Activated CD4-positive, alpha-beta T cell treated with anti-CD3 and anti-CD28 coated beads, Interleukin-2, amount 50 U/mL, for 16 hours (primary cell): ENCODE data around the gene PDLIM7.
A peak's percentile ranks its signal among the peaks of the same experiment; 100 is the strongest.
"Not testable (repeated sequence)": the region's sequence is repeated elsewhere in the genome, so short reads cannot be mapped to it uniquely, and the experiment has no call there.

Experiments
- DNase-seq: peaks from one replicate; pipeline ENCODE4 v3.0.0-alpha.2; 2020

Gene PDLIM7

DNA sequence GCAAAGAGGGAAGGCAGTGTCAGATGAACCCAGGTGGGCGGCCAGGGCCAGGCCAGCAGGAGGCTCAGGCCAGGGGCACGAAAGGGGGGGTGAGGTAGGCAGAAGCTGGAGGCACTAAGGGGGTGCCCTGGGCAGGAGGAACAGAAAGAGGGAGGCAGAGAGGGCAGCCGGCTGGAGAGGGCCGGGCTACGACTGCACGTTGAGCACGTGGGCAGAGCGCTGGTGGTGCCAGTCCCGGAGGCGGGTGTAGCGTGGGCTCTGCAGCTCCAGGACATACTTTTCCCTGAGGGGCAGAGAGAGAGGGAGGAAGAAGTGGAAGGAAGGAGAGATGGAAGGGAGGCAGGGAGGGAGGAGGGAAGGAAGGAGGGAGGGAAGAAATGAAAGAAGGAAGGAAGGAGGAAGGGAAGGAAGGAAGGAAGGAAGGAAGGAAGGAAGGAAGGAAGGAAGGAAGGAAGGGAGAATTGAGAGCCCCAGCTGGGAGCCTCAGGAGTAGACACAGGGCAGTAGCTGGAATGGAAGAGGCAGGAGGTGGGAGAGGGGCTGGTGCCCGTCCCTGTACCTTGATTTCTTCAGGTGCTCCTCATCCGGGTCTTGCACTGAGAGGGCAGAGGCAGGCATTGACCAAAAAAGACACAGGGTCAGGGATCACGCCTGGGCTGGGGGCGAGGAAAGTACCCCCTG lies 7.0 kb downstream of the PDLIM7 start:
- no peak for DNase-seq

- no peak for DNase-seq
These were observed 8.2 kb downstream of the PDLIM7 start for GRCh38 chr5:177489119-177489716.

DNA sequence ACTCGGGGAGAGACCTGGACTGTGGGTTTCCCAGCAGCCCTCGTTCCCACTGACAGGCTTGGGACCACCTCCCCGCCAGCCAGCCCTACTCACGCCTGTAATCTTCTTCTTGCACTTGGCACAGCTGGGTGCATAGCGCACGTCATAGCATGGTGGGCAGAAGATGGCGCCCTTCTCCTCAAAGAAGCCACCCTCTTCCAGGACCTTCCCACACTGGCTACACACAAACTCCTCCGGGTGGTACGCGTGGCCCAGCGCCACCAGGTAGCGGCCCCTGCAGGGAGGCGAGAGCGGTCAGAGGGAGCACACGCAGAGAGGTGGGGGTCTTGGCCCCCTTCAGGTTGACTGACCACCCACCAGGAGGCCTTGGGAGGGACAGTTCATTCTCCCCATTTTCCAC lies 9.4 kb downstream of the PDLIM7 start:
- DNase-seq = no peak

DNA sequence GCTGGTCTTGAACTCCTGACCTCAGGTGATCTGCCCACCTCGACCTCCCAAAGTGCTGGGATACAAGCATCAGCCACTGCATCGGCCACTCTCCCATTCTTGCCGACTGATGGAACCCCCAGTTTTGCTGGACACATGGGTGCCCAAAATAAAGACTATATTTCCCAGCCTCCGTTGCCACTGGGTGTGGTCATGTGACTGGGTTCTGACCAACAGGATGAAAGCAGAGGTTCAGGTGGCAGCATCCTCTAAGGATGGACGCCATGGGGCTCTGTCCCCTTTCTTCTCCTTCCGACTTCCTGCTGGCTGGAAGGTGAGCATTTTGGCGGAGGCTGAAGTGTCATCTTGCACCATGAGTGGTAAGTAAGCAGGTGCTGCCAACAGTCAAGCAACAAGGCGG lies 10.3 kb downstream of the PDLIM7 start:
- no peak for DNase-seq

GRCh38 chr5:177486256-177486655 lies 11.1 kb downstream of the PDLIM7 start:
- DNase-seq = no peak

DNA sequence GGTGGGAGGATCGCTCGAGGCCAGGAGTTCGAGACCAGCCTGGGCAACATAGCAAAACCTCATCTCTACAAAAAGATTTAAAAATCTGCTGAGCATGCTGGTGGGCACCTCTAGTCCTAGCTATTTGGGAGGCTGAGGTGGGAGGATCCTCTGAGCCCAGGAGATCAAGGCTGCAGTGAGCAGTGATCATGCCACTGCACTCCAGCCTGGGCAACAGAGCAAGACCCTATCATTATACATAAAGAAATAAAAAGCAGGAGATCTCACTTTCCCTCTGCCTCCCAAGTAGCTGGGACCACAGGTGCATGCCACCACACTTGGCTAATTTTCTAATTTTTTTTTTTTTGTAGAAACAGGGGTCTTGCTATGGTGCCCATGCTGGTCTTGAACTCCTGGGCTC lies 11.7 kb downstream of the PDLIM7 start:
- not testable (repeated sequence) for DNase-seq

DNA sequence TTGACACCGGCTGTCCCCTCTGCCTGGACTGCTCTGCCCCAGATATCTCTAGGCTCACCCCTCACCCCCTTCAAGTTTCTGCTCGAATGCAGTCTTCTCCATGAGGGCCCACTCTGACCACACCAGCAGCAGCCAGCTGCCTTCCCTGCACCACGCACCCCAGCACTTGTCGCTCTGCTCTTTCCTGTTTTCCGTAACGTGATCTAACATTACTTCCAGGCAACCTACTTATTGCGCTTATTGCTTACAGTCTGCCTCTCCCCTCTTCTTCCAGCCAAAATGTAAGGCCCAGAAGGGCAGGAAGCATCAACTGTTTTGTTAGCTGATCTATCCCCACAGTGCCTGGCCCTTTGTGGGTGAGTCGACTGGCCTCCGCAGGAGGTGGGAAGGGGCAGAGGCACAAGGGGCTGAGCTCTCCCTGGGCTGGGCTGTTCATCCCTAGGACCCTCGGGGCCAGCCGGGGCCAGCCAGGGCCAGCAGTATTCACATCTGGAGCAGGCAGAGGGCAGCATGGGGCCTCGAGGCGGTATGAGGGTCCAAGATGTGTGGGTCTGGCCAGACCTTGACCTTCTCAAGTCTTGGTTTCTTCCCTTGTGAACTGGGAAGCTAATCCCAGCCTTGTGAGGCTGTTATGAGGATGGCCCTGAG lies 12.4 kb downstream of the PDLIM7 start:
- DNase-seq = no peak

DNA sequence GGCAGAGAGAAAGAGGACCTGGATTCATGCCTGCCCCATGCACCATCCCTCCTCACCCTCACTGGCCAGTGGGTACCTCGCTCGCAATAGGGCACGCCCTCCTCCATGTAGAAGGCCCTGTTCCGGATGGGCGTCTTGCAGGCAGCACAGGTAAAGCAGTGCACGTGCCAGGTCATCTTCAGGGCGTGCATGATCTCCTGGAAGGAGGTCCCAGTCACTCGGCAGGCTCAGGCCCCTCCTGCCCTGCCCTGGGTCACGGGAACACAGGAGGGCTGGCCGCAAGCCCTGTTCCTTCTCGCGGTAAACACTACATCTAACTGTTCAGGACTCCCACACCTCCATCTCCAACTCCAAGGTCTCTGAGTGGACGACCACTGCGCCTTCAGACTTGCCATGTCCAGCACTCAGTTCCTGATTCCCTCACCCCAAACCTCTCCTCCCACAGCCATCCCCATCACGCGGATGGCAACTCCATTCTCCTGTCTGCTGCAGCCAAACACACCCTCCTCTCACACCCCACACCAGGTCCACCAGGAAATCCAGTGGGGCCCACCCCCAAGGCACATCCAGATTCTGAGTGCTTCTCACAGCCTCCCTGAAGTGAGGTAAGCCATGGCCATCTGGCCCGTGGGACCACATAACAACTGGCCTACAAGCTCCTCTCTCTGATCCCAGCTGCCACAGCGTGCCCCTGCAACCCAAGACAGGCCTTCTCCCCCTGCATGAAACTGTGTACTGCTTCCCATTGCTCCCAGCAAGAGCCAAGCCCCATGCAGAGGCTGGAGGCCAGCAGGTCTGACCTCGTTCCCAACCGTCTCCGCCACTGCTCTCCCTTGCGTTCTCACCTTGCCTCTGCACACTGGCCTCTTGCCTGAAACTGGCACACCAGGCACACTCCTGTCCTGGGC lies 13.2 kb downstream of the PDLIM7 start:
- DNase-seq = no peak

- no peak for DNase-seq
These were observed 14.4 kb downstream of the PDLIM7 start for GRCh38 chr5:177483042-177483441.

DNA sequence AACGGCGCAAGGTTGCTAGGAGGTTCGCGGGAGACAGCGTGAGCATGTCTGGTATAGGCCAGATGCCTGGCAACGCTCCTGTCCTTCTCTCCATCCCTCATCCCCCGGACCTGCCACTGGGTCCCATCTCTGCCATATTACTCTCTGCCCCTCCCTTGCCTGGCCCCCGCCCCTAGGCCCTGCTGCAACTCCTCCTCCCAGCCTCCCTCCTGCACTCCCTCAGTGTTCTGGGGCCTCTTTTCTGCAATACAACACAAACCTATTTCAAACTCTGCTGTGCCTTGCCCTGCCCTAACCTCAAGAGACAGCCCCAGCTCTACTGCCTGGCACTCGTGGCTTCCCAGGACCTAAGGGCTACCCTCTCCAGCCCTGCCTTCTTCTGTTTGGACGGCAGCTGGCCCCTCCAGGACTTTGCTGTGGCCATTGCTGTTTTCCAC lies 15.0 kb downstream of the PDLIM7 start:
- DNase-seq = no peak

- no peak for DNase-seq
These were observed 17.6 kb downstream of the PDLIM7 start for GRCh38 chr5:177479774-177480173.

DNA sequence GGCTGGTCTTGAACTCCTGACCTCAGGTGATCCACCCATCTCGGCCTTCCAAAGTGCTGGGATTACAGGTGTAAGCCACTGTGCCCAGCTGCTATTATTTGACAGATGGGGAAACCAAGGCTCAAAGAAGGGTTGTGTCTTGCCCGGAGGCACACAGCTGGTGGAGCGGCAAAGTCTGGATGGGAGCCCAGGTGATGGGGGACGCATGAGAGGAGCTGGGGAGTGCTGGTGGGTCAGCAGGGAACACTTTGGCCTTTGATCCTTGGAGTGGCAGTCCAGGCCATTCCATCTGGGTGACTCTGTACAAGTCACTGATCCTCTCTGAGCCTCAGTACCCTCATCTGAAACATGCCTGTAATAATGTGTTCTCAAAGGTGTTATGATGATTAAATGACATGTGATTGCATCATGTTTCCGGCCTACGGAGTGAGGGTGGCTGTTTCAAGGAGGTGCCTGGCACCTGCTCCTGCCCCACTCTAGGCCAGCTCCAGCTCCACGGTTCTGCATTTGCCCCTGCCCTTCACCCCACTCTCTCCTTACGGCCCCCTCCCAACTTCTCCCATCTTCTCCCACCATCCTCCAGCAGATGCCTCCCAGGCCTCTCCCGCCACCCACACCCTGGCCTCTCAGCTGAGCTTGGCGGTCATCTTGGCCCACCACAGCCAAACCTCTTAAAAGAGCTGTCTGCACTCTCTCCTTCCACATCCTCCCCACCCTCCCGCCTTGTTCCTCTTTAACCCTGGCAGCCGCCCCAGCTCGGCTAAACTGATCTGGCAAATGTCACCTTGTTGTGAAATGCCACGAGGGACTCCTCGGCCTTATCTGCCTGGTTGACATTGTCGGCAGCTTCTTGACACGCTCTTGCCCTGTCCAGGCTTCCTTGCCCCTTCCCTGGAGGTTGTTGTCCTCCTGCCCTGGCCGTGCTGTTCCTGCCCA lies 18.4 kb downstream of the PDLIM7 start:
- DNase-seq = peak; percentile 54

GRCh38 chr5:177477701-177478477 lies 19.5 kb downstream of the PDLIM7 start:
- no peak for DNase-seq

DNA sequence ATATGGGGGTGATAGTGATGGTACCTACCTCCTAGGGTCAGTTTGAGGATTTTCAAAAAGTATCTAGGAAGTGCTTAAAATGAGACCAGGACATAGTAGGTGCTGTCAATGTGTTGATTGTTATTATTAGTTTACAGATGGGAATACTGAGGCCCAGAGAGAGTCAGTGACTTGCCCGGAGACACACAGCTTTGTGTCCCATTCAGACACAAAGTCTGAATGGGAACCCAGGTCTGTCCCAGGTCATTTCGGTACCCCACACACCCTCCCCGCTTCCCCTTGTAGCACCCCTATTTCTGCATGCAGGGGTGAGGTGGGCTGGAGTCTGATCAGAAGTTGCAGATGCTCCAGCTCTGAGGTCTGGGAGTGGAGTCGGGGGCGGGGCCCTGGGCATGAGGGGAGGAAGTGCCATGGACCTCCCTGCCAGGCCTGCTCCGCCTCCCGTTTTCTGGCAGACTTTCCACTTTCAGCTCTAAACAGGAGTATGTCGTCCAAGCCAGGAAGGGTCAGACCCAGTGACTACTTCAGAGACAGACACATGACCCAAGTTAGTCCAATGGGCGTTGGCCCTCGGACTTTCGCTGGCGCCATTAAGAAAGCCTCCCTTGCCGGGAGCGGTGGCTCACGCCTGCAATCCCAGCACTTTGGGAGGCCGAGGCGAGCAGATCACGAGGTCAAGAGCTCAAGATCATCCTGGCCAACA lies 20.7 kb downstream of the PDLIM7 start:
- no peak for DNase-seq

GRCh38 chr5:177475563-177476427 lies 21.6 kb downstream of the PDLIM7 start:
- no peak for DNase-seq

- no peak for DNase-seq
These were observed 22.4 kb downstream of the PDLIM7 start for GRCh38 chr5:177474846-177475562.

GRCh38 chr5:177474002-177474476 lies 23.4 kb downstream of the PDLIM7 start:
- DNase-seq = no peak

DNA sequence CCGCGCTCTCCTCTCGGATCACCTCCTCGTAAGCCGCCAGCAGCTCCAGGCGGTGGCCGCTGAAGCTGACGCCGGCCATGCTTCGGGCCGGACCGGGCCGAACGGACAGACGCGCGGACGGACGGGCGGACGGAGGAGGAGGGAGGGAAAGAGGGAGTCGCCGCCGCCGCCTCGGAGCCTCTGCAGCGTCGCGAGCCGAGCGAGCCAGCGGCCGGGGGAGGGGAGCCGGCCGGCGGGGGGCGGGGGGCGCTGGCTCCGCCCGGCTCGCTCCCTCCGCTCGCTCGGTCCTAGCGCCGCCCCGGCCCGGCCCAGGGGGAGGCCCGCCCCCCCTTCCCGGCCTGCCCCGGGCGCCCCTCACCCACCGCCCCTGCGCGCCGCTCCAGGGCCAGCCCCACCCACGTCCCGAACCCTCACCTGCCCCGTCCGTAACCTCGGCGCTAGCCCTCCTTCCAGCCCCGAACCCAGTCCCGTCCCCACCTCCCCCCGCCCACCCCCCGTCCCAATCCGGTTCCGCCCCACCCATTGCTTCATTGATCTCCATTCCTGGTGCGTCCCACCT lies 23.9 kb downstream of the PDLIM7 start, which contains the start of gene DBN1:
TSS of gene DBN1 (minus strand) at position 192 of the 559 bp plus-strand sequence. CDS start at position 79, 113 bp downstream.
- DNase-seq = no peak
